HL-60/S4 (cell line): Measurements from ENCODE around the gene ZNF629.

Experiments used
- in situ Hi-C: fragments of 300-500 bp; cut with MboI; formaldehyde crosslinking; loops from 2 replicates; pipeline ENCODE4 v1.14.3; 2022; ENCODE audit warnings: low sequenced_read_pairs

ZNF629 gene

DNA sequence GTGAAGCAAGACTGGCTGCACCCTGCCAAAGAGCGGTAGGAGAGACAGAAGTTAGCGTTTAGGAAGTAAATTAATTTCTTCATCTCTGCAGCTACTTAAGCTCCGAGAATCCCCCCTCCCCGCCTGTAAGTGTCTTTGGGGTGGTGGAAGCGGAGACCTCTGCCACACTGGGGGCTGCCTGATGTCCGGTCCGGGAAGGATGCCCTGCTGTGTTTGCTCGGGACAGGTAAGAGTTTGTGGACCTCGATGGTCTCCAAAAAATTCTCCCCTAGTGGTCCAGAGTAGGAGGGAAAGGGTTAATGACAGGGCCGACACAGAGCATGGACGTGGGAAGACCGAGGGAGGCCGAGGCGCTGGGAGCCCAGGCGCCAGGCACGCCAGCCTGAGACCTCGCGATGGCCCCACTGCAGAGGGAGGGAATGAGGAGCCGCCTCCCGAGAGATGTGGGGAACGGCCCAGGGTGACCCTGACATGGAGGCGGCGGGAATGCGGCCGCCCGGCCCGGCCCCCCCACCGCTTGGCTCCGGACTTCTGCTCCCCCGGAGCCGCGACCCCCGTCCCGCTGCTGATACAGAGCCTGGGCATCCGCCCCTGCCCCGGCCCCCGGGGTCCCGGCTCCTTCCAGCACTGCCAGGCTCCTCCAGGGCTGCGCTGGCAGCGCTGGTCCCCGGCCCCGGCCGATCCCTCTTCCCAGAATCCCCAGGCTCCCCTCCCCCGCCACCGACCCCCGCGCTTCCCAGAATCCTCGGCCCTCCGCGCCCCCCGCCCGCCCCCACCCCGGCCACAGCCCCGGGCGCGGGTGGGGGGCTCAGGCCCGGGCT is 680 bp downstream of the ZNF629 start:
- in situ Hi-C loops = no loop called here

DNA sequence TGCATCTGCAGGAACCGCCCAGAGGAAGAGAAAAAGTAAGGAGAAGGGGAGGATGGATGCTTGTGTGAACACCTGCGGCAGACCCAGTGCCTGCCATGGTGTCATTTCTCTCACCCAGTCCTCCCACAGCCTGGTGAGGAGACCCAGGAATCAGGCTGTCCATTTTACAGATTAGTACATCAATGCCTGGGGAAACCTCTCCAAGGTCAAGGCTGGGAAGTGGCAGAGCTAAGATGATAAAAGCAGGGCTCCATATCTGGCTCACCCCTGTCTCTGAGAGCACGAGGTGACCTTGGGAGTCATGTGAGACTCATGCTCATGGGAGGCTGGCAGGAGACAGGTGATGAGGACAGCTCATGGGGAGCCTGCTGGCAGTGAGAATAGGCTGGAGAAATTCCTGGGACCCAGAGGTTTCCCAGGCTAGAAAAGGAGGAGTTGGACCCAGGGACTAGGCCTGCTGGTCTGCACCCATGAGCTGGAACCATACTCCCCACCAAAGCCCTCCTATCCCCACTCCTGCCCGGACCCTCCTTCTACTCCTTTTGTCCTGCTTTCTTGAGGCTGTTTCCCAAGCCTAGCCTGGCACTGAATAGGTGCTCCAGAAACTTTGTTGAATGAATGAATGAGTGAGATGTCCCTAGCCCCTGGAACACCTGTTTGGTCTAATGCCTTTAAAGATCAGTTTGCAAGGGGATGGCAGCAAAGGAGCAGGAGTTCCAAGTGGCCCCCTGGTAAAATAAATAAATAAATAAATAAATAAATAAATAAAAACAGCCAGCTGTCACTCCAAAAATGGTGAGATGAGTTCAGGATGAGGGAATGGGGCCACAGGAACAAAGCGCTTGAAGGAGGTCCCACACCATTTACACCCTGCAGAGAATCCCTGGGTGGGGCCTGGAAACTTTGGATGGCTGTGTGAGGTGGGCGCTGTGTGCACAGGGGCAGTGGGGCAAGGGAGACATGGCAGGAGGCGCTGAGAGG is 1.6 kb downstream of the ZNF629 start:
- in situ Hi-C loops = no loop called here

DNA sequence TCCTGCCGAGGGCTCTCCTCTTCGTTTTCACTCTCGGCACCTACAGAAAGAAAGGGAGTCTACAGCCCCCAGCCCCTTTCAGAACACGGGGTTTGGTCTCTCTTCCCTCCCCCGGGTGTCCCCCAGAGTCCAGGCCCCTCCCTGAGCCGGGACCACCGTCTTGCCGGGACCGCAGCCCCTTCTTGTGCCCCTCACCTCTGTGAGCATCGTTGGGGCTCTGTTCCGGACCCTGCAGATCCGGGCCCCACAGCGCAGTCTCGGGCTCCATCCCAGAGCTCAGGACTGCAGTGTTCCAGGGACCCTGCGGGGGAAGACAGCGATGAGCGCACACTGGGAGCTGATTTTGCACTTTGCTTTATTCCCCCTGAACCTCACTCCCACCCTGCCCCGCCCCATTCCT is 2.8 kb downstream of the ZNF629 start:
- in situ Hi-C loops = no loop called here

DNA sequence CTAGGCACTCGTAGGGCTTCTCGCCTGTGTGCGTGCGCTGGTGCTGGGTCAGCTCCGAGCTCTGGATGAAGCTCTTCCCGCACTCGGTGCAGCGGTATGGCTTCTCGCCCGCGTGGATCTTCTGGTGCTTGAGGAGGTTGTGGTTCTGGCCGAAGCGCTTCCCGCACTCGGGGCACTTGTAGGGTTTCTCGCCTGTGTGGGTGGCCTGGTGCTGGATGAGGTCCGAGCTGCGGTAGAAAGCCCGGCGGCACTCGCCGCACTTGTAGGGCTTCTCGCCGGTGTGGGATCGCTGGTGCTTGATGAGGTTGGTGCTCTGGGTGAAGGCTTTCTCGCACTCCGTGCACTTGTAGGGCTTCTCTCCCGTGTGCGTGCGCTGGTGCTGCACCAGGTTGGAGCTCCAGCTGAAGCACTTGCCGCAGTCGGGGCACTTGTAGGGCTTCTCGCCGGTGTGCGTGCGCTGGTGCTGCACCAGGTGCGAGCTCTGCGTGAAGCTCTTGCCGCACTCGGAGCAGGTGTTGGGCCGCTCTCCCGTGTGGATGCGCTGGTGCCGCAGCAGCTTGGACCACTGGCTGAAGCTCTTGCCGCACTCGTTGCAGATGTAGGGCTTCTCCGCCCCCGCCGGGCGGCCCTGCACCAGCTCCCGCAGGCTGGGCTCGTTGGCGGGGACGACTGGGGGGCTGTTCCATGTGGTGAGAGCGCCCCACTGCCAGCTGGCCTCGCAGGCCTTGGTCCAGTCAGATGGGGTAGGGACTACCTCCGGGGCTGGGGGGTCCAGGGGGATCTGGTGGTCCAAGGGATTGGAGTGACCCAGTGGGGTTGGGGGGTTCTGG is 3.5 kb downstream of the ZNF629 start:
- in situ Hi-C loops = no loop called here

DNA sequence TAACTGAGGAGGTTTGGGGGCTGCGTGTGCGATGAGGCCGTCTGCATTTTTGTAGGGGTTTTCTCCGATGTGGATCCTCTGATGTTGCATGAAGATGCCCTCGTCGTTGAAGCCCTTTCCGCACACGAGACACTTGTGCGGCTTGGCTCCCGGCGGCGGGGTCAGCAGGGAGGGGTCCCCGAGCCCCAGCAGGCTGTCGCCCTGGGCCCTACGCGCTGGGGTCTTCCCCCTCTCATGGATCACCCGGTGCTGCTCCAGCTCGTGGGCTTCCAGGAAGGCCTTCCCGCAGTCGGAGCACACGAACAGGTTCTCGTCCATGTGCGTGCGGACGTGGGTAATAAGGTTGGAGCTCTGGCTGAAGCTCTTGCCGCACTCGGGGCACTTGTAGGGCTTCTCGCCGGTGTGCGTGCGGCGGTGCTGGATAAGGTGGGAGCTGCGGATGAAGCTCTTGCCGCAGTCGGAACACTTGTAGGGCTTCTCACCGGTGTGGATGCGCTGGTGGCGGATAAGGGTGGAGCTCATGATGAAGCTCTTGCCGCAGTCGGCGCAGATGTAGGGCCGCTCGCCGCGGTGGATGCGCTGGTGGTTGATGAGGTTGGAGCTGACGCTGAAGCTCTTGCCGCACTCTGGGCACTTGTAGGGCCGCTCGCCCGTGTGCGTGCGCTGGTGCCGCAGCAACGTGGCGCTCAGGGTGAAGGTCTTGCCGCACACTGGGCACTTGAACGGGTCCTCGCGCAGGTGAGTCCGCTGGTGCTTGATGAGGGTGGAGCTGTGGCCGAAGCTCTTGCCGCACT is 4.3 kb downstream of the ZNF629 start:
- in situ Hi-C loops = no loop called here

DNA sequence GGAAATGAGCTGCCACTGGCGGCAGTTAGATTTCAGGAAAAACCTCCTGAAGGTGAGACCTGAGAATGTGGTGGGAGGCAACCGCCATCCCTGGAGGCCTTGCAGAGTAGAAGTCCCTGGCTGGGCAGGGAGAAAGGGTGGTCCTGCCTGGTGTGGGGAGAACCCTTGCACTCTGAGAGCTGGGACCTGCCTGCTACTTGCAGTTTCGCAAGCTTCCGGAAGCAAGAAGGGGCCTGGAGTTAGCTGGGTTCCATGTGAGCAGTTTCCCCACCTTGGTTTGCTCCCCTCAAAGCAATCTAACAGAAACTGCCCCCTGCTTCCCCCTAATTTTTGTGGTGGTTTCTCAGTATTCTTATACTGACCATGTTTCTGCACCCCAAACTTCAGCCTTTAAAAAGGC is 6.5 kb downstream of the ZNF629 start:
- in situ Hi-C loops = no loop called here

DNA sequence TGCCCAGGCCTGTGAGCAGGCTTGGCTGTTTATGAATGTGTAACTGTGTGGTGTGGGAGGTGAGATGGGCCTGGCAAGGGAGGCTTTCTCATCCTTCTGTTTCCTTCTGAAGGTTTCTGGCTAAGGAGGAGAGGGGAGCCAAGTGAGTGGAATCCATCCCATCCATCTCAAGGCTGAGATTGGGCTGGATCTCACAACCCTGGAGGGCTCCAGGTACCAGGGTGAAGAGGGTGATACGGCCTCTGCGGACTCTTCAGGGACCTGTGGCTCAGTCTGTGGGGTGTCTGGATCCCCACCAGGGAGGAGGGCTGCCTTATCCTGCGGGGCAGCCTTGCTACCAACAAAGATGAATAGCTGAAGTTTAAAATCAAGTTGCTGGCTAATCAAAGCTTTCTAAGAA is 7.0 kb downstream of the ZNF629 start:
- in situ Hi-C loops = no loop called here

DNA sequence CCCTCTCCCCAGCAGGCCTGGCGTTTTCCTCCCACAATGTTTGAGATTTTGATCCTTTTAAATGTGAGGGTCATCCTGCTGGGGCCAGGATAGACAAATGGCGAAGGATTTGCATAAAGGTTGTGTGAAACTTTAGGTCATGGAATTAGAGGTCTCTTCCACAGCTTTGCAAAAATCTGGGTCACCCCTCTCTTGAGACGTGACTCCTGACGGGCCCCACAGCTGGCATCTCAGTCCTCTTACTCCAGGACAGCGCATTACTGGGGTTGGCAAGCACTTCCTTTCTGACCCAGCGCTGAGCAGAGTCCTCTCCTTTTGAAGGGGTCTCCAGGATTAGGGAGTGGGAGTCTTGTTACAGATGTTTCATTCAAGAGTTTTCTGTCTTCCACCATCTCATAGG is 7.4 kb downstream of the ZNF629 start:
- in situ Hi-C loops = no loop called here

DNA sequence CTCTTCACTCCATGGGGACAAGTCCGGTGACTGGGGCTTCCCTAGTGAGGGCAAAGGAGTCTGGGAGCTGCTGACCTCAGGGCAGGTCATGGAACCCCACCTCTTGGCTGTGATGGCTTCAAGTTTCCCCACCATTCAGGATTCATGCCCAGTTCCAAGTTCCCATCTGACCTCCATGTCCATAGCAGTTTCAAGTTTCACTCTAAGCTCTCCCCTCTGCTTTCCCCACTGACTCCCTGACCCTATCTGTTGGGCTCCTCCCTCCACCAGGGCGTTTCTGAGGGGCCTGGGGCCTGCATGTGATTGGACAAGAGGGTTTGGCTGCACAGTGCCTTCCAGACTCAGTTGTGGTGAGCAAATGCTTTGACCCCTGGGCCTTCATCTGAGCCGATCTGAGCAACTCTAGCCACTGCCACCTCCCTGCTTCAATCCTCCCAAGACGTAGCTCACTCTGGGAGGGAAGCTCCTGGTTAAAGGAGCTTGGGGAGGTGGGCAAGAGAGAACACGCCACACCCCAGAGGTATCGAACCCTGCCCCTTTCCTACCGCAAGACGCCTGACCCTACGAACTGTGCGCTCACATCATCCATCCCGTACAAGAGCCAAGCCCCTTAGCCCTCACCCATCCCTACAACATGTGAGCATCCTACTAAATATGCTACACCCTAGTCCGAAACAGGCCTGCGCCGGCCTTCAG is 8.3 kb downstream of the ZNF629 start:
- in situ Hi-C loops = no loop called here

DNA sequence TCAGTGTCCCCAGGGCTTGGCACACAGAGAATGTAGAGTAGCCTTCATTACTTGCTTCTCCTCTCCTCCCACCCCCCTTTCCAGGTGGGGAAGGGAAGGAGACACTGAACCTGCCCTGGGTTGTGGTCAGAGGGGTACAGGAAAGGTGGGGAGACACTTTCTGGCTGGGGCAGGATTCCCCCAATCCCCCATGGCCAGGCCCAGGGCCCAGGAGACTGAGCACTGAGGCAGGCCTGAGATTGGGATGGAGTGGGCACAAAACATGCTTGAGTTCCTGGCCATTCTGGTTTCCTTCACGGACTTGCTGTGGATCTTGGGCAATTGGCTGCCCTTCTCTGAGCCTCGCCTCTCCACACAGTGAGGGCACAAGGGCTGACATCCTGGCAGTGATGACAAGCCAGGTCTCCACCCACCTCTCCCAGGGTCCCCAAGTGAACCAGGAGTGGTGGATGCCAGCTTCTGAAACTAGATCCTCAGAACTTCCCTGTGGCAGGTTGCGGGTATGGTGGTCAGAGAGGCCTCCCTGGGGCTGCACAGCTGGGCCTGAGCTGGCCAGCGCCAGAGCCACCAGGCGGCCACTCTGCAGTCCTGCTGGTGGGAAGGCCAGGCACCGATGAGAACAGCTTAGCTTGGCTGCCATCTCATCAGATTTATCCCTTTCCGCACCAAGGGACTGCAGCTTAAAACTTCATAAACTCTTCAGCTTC is 9.3 kb downstream of the ZNF629 start:
- in situ Hi-C loops = no loop called here

DNA sequence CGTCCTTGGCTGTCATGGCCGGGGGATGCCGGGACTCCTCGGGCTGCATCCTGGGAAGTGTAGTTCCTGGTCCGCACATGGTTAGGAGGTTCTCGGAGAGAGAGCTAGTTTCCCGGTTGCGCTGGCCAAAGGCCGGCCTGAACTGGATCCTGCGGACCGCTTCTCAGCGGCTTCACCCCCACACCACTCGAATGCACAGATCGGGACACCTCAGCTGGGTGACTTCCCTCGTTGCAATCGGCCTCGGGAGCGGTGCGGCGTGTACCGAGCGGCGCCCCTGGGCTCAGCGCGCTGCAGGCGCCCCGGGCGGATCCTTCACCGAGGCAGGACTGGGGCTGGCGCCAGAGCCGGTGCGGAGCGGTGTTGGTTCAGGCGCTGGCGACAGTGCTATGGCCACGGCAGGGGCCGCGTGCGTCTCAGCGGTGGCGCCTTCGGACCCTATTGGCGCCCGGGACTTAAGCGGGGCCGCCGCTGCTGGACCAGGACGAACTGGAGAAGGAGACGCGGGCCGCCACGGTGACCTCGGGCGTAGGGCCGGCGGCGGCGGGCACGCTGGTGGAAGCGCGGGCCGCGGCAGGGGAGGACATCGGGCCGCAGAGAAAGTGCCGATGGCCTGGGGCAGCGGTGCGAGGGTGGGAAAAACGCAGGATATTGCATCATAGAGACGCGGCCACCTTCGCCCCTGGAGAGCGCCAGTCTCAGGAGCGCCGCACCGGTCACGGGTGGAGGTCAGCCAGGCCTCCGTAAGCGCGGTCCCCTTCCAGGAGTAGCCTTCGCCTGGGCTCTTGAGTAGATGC is 11.4 kb downstream of the ZNF629 start:
- in situ Hi-C loops = no loop called here

DNA sequence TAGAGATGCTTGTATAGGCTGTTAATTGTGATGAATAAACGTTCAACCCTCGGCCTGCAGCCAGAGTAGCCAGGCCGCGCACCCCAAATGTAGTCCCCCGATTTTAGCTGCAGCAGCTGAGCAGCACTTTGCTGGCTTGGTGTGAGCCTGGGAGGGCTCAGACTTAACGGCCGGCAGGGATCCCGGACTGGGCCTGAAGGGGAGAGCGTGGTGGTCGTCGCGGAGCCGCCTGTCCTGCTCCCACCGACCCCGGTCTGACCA is 11.9 kb downstream of the ZNF629 start:
- in situ Hi-C loops = no loop called here

DNA sequence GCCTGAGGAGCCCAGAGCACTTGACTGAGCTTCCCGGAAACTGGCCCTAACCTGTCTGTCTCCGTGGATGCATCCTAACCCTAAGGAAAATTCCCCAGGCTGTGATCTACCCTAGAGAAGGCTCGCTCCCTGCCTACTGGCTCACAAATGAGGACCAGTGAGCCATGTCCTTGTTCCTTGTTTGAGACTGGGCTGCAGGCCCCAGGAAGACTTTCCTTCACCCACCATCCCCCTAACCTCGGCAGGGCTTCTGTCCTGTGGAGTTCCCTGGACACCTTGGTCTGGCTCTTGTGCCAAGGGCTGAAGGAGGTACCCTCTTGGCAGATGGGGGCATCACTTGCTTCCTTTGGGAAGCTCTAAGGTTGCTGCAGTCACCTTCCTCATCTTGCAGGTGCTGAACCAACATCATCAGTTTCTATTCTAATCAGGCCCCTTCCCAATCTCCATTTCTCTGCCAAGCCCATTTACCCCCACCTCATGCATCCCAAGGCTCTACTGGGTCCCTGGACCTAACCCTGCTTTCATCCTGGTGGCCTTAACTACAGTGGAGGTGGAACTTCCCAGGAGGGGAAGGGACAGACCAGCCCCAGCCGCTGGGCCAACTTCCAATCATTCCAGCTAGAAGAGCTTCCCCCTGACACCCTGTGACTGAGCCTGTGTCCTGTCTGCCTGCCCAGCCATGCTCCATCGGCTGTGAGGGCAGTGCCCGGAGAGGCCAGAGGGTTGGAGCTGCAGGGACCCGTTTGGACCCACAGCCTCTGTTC is 12.5 kb downstream of the ZNF629 start:
- in situ Hi-C loops = no loop called here

DNA sequence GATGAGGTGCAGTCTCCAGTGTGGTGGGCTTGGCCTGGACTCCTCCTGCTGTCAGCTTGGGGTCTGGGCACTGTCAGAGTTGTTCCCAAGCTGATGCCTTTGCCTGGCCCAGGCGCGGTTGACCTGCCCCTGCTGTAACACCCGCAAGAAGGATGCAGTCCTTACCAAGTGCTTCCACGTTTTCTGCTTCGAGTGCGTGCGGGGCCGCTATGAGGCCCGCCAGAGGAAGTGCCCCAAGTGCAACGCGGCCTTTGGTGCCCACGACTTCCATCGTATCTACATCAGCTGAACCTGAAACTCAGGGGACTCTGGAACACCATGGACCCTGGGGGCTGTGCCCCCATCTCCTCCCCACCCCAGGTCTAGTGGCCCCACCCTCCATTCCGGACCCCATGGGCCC is 13.2 kb downstream of the ZNF629 start:
- in situ Hi-C loops = no loop called here

DNA sequence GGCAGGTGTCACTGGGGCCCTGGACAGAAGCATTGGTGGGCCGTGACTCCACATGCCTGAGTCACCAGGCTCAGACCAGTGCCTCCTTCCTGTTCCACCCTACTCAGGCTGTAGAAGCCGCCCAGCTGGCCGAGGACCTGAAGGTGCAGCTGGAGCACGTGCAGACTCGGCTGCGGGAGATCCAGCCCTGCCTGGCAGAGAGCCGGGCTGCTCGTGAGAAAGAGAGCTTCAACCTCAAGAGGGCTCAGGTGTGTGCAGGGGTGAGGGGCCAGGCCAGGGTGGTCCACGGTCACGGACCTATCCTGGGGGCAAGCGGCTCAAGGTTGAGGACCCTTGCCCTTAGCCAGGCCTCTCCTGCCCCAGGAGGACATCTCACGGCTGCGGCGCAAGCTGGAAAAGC is 15.3 kb downstream of the ZNF629 start:
- in situ Hi-C loops = no loop called here

DNA sequence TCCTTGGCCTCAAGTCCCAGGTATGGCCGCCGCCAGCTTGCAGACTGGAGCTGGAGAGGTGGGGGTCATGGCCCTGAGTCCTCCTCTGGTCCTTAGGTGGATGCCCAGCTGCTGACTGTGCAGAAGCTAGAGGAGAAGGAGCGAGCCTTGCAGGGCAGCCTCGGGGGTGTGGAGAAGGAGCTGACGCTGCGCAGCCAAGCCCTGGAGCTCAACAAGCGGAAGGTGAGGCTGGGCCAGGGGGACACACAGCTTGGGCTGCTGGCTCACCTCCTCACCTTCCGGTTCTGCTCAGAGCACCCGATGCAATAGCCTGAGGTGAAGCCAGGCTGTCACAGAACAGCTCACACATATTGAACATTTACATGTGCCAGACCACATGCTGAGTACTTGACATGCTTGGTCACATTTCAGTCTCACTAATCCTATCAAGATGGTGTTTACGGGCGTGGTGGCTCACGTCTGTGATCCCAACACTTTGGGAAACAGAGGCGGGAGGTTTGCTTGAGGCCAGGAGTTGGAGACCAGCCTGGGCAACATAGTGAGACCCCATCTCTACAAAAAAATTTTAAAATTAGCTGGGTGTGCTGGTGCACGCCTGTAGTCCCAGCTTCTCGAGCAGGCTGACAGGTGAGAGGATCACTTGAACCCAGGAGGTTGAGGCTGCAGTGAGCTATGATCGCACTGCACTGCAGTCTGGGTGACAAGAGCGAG is 17.5 kb downstream of the ZNF629 start:
- in situ Hi-C loops = no loop called here

DNA sequence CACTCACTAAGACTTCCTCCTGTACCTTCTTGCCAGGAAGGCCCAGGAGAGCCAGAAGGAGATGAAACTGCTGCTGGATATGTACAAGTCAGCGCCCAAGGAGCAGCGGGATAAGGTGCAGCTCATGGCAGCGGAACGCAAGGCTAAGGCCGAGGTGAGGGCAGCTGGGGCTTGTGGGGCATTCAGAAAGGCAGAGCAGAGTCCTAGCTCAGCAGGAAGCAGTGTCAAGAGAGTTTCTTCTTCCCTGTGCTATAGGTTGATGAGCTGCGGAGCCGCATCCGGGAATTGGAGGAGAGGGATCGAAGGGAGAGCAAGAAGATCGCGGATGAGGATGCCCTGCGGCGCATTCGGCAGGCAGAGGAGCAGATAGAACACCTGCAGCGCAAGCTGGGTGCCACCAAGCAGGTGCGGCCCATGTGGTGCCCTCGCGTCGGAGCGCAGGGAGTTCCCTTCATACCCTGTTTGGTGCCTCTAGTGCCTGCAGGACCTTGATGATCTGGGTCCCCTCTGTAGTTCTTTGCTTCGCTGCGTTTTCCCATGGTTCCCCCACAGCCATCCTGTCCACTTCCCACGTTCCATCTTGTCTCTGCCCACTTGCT is 18.3 kb downstream of the ZNF629 start:
- in situ Hi-C loops = no loop called here
